ENCODE measurements around the gene MTX2. TPM values are rescaled to one million over a fixed set of nuclear protein-coding genes. Genes with fewer than 3 reads are reported as not detected.
"Not testable (repeated sequence)": the region's sequence is repeated elsewhere in the genome, so short reads cannot be mapped to it uniquely, and the experiment has no call there.

Gene MTX2
- total RNA-seq, 2 donors from 2014 or later = 6.6 to 15.6 TPM

GRCh38 chr2:176297737-176298136, 28.5 kb downstream of the MTX2 start:
- intact Hi-C loops (cut with DNase I) = no loop called here
- ATAC-seq (no peak), DNase-seq (no peak)
- Histone ChIP-seq H3K4me1 (no peaks in the 10 kb centered on the region), H3K27me3 (no peaks in the 10 kb centered on the region), H3K27ac (no peak overlapping the region), H3K4me3 (no peak overlapping the region), H3K36me3 (replicated peaks in 1 of 2; ENCODE audit: insufficient read depth in 1 of 2, low read depth in 2 of 2) (no peaks in the 10 kb centered on the region), H3K9me3 (no peaks in the 10 kb centered on the region)
- TF ChIP-seq CTCF (IDR thresholded peaks at IDR 0.05) (no peak), POLR2A (IDR thresholded peaks at IDR 0.05) (no peak)
- WGBS, 2 donors = 85 to 89% methylated on average over 1 of the region's 1 CpG

- H3K4me1 ChIP-seq; ATAC-seq; H3K27me3 ChIP-seq; H3K36me3 ChIP-seq (replicated peaks in 1 of 2; ENCODE audit: insufficient read depth in 1 of 2, low read depth in 2 of 2); H3K9me3 ChIP-seq; intact Hi-C loops (cut with DNase I); H3K27ac ChIP-seq; H3K4me3 ChIP-seq; DNase-seq: not testable (repeated sequence)
- WGBS, 2 donors = 92 to 100% methylated on average over 1 of the region's 1 CpG
Measured at GRCh38 chr2:176306020-176306419, 36.8 kb downstream of the MTX2 start.

- no peak for ATAC-seq
- Histone ChIP-seq H3K9me3 (no peaks in the 10 kb centered on the region), H3K4me3 (no peak overlapping the region), H3K27ac (no peak overlapping the region), H3K36me3 (replicated peaks in 1 of 2; ENCODE audit: insufficient read depth in 1 of 2, low read depth in 2 of 2) (peaks cover 0 to 2% of the 10 kb centered on the region in 2 donors), H3K4me1 (peaks cover 6% of the 10 kb centered on the region), H3K27me3 (no peaks in the 10 kb centered on the region)
- intact Hi-C loops (cut with DNase I) = no loop called here
- DNase-seq = no peak
- no peak for TF ChIP-seq POLR2A (IDR thresholded peaks at IDR 0.05)
- TF ChIP-seq CTCF (IDR thresholded peaks at IDR 0.05) = no peak
Measured at GRCh38 chr2:176317199-176317598, 48.0 kb downstream of the MTX2 start.

- peaks cover 6% of the 10 kb centered on the region for H3K4me1 ChIP-seq
- H3K4me3 ChIP-seq = no peak overlapping the region
- TF ChIP-seq POLR2A (IDR thresholded peaks at IDR 0.05) (no peak), CTCF (IDR thresholded peaks at IDR 0.05) (no peak)
- intact Hi-C loops (cut with DNase I) = no loop called here
- no peak overlapping the region for H3K27ac ChIP-seq
- no peak for DNase-seq
- H3K9me3 ChIP-seq = no peaks in the 10 kb centered on the region
- no peak for ATAC-seq
- peaks cover 0 to 2% of the 10 kb centered on the region in 2 donors for H3K36me3 ChIP-seq (replicated peaks in 1 of 2; ENCODE audit: insufficient read depth in 1 of 2, low read depth in 2 of 2)
- 37 to 61% methylated on average over 1 of the region's 1 CpG for WGBS, 2 donors
- H3K27me3 ChIP-seq = no peaks in the 10 kb centered on the region
Measured at GRCh38 chr2:176317623-176318065, 48.4 kb downstream of the MTX2 start.

- ATAC-seq (no peak), DNase-seq (no peak)
- Histone ChIP-seq H3K27me3 (no peaks in the 10 kb centered on the region), H3K9me3 (no peaks in the 10 kb centered on the region), H3K4me1 (peaks cover 20% of the 10 kb centered on the region), H3K27ac (no peak overlapping the region), H3K36me3 (replicated peaks in 1 of 2; ENCODE audit: insufficient read depth in 1 of 2, low read depth in 2 of 2) (peaks cover 0 to 2% of the 10 kb centered on the region in 2 donors), H3K4me3 (no peak overlapping the region)
- WGBS, 2 donors = 95% methylated on average over 1 of the region's 1 CpG
- intact Hi-C loops (cut with DNase I) = no loop called here
- TF ChIP-seq CTCF (IDR thresholded peaks at IDR 0.05) (no peak), POLR2A (IDR thresholded peaks at IDR 0.05) (no peak)
Measured at GRCh38 chr2:176321916-176322315, 52.7 kb downstream of the MTX2 start.

All from body of pancreas (tissue), 4 donors.